Measurements from ENCODE around the gene CPNE8. TPM values are rescaled to one million over a fixed set of nuclear protein-coding genes. Genes with fewer than 3 reads are reported as not detected.

The CPNE8 gene
- total RNA-seq, 2 experiments from 2014 or later = not detected

- no peak for DNase-seq (ENCODE audit: low spot score)
- Histone ChIP-seq H3K27ac (ENCODE audit: low read depth, low read length, poor library complexity, severe bottlenecking) (no peak overlapping the region), H3K36me3 (ENCODE audit: insufficient read depth, low read length) (no peaks in the 10 kb centered on the region), H3K4me2 (ENCODE audit: low read length) (no peak overlapping the region), H4K20me1 (ENCODE audit: insufficient read depth, low read length) (no peaks in the 10 kb centered on the region), H3K4me3 (ENCODE audit: low read depth, low read length, poor library complexity, severe bottlenecking) (no peak overlapping the region), H3K4me1 (ENCODE audit: insufficient read depth, low read length, poor library complexity, severe bottlenecking) (no peaks in the 10 kb centered on the region), H3K9me2 (ENCODE audit: insufficient read depth, low read length) (no peaks in the 10 kb centered on the region), H2AFZ (ENCODE audit: low read length) (no peak overlapping the region), H3K9me3 (ENCODE audit: low read length) (no peaks in the 10 kb centered on the region), H3K79me2 (ENCODE audit: insufficient read depth, low read depth, low read length) (no peaks in the 10 kb centered on the region)
- no TSS peak for BruUV-seq (replicated peaks)
- ChIA-PET CTCF (ENCODE audit: unreplicated experiment) (no interaction called here), POLR2A (interaction anchor here (1.1 kb wide), 1 partner anchor 11 kb away, joined by 6 read pairs; no protein-coding TSS in a partner anchor)
- TF ChIP-seq, protein P1, sequence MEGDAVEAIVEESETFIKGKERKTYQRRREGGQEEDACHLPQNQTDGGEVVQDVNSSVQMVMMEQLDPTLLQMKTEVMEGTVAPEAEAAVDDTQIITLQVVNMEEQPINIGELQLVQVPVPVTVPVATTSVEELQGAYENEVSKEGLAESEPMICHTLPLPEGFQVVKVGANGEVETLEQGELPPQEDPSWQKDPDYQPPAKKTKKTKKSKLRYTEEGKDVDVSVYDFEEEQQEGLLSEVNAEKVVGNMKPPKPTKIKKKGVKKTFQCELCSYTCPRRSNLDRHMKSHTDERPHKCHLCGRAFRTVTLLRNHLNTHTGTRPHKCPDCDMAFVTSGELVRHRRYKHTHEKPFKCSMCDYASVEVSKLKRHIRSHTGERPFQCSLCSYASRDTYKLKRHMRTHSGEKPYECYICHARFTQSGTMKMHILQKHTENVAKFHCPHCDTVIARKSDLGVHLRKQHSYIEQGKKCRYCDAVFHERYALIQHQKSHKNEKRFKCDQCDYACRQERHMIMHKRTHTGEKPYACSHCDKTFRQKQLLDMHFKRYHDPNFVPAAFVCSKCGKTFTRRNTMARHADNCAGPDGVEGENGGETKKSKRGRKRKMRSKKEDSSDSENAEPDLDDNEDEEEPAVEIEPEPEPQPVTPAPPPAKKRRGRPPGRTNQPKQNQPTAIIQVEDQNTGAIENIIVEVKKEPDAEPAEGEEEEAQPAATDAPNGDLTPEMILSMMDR (conservative IDR thresholded peaks at IDR 0.05; ENCODE audit: low read length) = no peak
- TF ChIP-seq EZH2phosphoT487 (IDR thresholded peaks at IDR 0.05; ENCODE audit: borderline replicate concordance, low read depth, low read length) = no peak
- intact Hi-C loops (cut with micrococcal nuclease; ENCODE audit: unreplicated experiment) = no loop called here
Measured at GRCh38 chr12:38932320-38932719, 26.9 kb upstream of the CPNE8 start.

DNA sequence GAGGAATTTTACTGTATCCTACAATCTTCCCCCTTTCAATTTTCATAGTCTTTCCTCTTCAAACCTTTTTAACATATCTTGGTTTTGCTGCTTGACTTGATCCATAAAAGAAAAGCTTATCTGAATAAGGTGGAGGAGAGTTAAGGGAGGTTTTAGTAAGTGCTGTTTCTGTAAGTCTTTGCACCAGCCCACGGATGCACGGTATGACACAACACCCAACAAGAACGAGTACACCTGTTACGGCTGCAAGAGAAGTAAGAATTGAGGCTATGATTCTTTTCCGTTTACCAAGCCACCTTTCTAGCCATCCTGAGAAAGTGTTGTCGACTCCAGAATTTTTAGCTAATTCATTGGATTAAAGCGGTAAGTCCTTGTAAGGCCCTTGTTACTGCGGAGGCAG lies 26.1 kb upstream of the CPNE8 start:
- no peaks in the 10 kb centered on the region for H3K9me2 ChIP-seq (ENCODE audit: insufficient read depth, low read length)
- ChIA-PET POLR2A (interaction anchor here (1.1 kb wide), 1 partner anchor 10 kb away, joined by 6 read pairs; no protein-coding TSS in a partner anchor), CTCF (ENCODE audit: unreplicated experiment) (interaction anchor here (0.6 kb wide), 1 partner anchor 92 kb away, joined by 3 read pairs; no protein-coding TSS in a partner anchor)
- no peak for TF ChIP-seq EZH2phosphoT487 (IDR thresholded peaks at IDR 0.05; ENCODE audit: borderline replicate concordance, low read depth, low read length)
- TF ChIP-seq, protein P1 (conservative IDR thresholded peaks at IDR 0.05; ENCODE audit: low read length) = no peak
- intact Hi-C loops (cut with micrococcal nuclease; ENCODE audit: unreplicated experiment) = no loop called here
- H3K4me3 ChIP-seq (ENCODE audit: low read depth, low read length, poor library complexity, severe bottlenecking) = no peak overlapping the region
- H2AFZ ChIP-seq (ENCODE audit: low read length) = no peak overlapping the region
- H3K9me3 ChIP-seq (ENCODE audit: low read length) = no peaks in the 10 kb centered on the region
- no peak overlapping the region for H3K4me2 ChIP-seq (ENCODE audit: low read length)
- no peaks in the 10 kb centered on the region for H3K79me2 ChIP-seq (ENCODE audit: insufficient read depth, low read depth, low read length)
- H3K4me1 ChIP-seq (ENCODE audit: insufficient read depth, low read length, poor library complexity, severe bottlenecking) = no peaks in the 10 kb centered on the region
- H4K20me1 ChIP-seq (ENCODE audit: insufficient read depth, low read length) = no peaks in the 10 kb centered on the region
- no peak overlapping the region for H3K27ac ChIP-seq (ENCODE audit: low read depth, low read length, poor library complexity, severe bottlenecking)
- H3K36me3 ChIP-seq (ENCODE audit: insufficient read depth, low read length) = no peaks in the 10 kb centered on the region
- DNase-seq (ENCODE audit: low spot score) = no peak
- BruUV-seq (replicated peaks) = no TSS peak

- Histone ChIP-seq H3K27ac (ENCODE audit: low read depth, low read length, poor library complexity, severe bottlenecking) (no peak overlapping the region), H3K4me1 (ENCODE audit: insufficient read depth, low read length, poor library complexity, severe bottlenecking) (no peaks in the 10 kb centered on the region), H3K4me3 (ENCODE audit: low read depth, low read length, poor library complexity, severe bottlenecking) (no peak overlapping the region), H3K4me2 (ENCODE audit: low read length) (no peak overlapping the region), H4K20me1 (ENCODE audit: insufficient read depth, low read length) (no peaks in the 10 kb centered on the region), H3K79me2 (ENCODE audit: insufficient read depth, low read depth, low read length) (no peaks in the 10 kb centered on the region), H3K9me2 (ENCODE audit: insufficient read depth, low read length) (no peaks in the 10 kb centered on the region), H2AFZ (ENCODE audit: low read length) (no peak overlapping the region), H3K9me3 (ENCODE audit: low read length) (no peaks in the 10 kb centered on the region), H3K36me3 (ENCODE audit: insufficient read depth, low read length) (no peaks in the 10 kb centered on the region)
- no TSS peak for BruUV-seq (replicated peaks)
- ChIA-PET CTCF (ENCODE audit: unreplicated experiment) (interaction anchor here (0.6 kb wide), 1 partner anchor 92 kb away, joined by 3 read pairs; no protein-coding TSS in a partner anchor), POLR2A (no interaction called here)
- intact Hi-C loops (cut with micrococcal nuclease; ENCODE audit: unreplicated experiment) = no loop called here
- TF ChIP-seq EZH2phosphoT487 (IDR thresholded peaks at IDR 0.05; ENCODE audit: borderline replicate concordance, low read depth, low read length) = no peak
- TF ChIP-seq, protein P1 (conservative IDR thresholded peaks at IDR 0.05; ENCODE audit: low read length) = no peak
- no peak for DNase-seq (ENCODE audit: low spot score)
Measured at GRCh38 chr12:38930990-38931389, 25.6 kb upstream of the CPNE8 start.

Data from OCI-LY7 (cell line).